SK-N-SH treated with all-trans-retinoic acid at 6 μM for 48 hours (cell line): ENCODE results near the gene GAREM1.
A peak's percentile ranks its signal among the peaks of the same experiment; 100 is the strongest.

Source experiments
- ATAC-seq: fragments of 200-7000 bp; cut with Tn5 transposase; 3 replicates; pipeline ENCODE4 v1.9.1; 2020; ENCODE audit warnings: mild to moderate bottlenecking, moderate library complexity
- ARNTL ChIP-seq: fragments of 450-650 bp; formaldehyde crosslinking; IDR thresholded peaks from 2 replicates; pipeline ENCODE4 v1.5.0; 2020; ENCODE audit warnings: low read depth, mild to moderate bottlenecking, moderate library complexity, borderline replicate concordance
- BACH2 ChIP-seq: fragments of 250-450 bp; sonication (Bioruptor Pico); IDR thresholded peaks from 2 replicates; pipeline ENCODE4 v1.9.0; 2021; ENCODE audit warnings: mild to moderate bottlenecking, borderline replicate concordance
- CREB5 ChIP-seq: fragments of 250-450 bp; sonication (Bioruptor Pico); IDR thresholded peaks from 2 replicates; pipeline ENCODE4 v1.5.1; 2020; ENCODE audit warnings: low read depth, mild to moderate bottlenecking, moderate library complexity
- CSDC2 ChIP-seq: fragments of 250-450 bp; sonication (Bioruptor Pico); IDR thresholded peaks from 2 replicates; pipeline ENCODE4 v1.5.0; 2020; ENCODE audit warnings: mild to moderate bottlenecking, moderate library complexity
- GLIS3 ChIP-seq: fragments of 250-450 bp; sonication (Bioruptor Pico); IDR thresholded peaks from 2 replicates; pipeline ENCODE4 v1.5.0; 2020; ENCODE audit warnings: mild to moderate bottlenecking, moderate library complexity
- ISL1 ChIP-seq: fragments of 250-450 bp; sonication (Bioruptor Pico); IDR thresholded peaks from 2 replicates; pipeline ENCODE4 v2.1.2; 2022; ENCODE audit warnings: mild to moderate bottlenecking, moderate library complexity
- OSR1 ChIP-seq: fragments of 250-450 bp; sonication (Bioruptor Pico); IDR thresholded peaks from 2 replicates; pipeline ENCODE4 v1.8.0; 2022; ENCODE audit warnings: moderate library complexity, mild to moderate bottlenecking, inconsistent platforms
- PATZ1 ChIP-seq: fragments of 250-450 bp; sonication (Bioruptor Pico); IDR thresholded peaks from 2 replicates; pipeline ENCODE4 v1.8.0; 2020; ENCODE audit warnings: mild to moderate bottlenecking, moderate library complexity, borderline replicate concordance
- POU6F1 ChIP-seq: fragments of 250-450 bp; sonication (Bioruptor Pico); IDR thresholded peaks from 2 replicates; pipeline ENCODE4 v1.8.0; 2021; ENCODE audit warnings: low read depth, mild to moderate bottlenecking, moderate library complexity, borderline replicate concordance
- PPARA ChIP-seq: fragments of 250-450 bp; sonication (Bioruptor Pico); IDR thresholded peaks from 2 replicates; pipeline ENCODE4 v1.5.0; 2020; ENCODE audit warnings: mild to moderate bottlenecking, borderline replicate concordance
- RARB ChIP-seq: fragments of 250-450 bp; sonication (Bioruptor Pico); IDR thresholded peaks from 2 replicates; pipeline ENCODE4 v1.8.0; 2021; ENCODE audit warnings: mild to moderate bottlenecking, moderate library complexity
- TCF4 ChIP-seq: fragments of 250-450 bp; sonication (Bioruptor Pico); IDR thresholded peaks from 2 replicates; pipeline ENCODE4 v1.8.0; 2021; ENCODE audit warnings: mild to moderate bottlenecking, moderate library complexity, borderline replicate concordance
- TOX ChIP-seq: fragments of 250-450 bp; sonication (Bioruptor Pico); IDR thresholded peaks from 2 replicates; pipeline ENCODE4 v1.8.0; 2021; ENCODE audit warnings: mild to moderate bottlenecking, moderate library complexity, borderline replicate concordance
- TSHZ2 ChIP-seq: fragments of 250-450 bp; sonication (Bioruptor Pico); IDR thresholded peaks from 2 replicates; pipeline ENCODE4 v1.5.0; 2020; ENCODE audit warnings: mild to moderate bottlenecking, moderate library complexity
- ZC3H10 ChIP-seq: fragments of 250-450 bp; sonication (Bioruptor Pico); IDR thresholded peaks from 2 replicates; pipeline ENCODE4 v1.5.1; 2021; ENCODE audit warnings: mild to moderate bottlenecking, moderate library complexity
- ZFP3 ChIP-seq: fragments of 250-450 bp; sonication (Bioruptor Pico); IDR thresholded peaks from 2 replicates; pipeline ENCODE4 v1.5.0; 2020; ENCODE audit warnings: mild to moderate bottlenecking, moderate library complexity
- ZFP30 ChIP-seq: fragments of 450-650 bp; formaldehyde crosslinking; IDR thresholded peaks from 2 replicates; pipeline ENCODE4 v1.5.0; 2022; ENCODE audit warnings: mild to moderate bottlenecking, moderate library complexity
- ZNF565 ChIP-seq: fragments of 450-650 bp; formaldehyde crosslinking; conservative IDR thresholded peaks from 2 replicates; pipeline ENCODE4 v1.5.0; 2020; ENCODE audit warnings: low read depth, mild to moderate bottlenecking, moderate library complexity
- ZNF70 ChIP-seq: fragments of 450-650 bp; formaldehyde crosslinking; IDR thresholded peaks from 2 replicates; pipeline ENCODE4 v1.5.0; 2020; ENCODE audit warnings: mild to moderate bottlenecking, moderate library complexity
- ZNF8 ChIP-seq: fragments of 450-650 bp; formaldehyde crosslinking; IDR thresholded peaks from 2 replicates; pipeline ENCODE4 v1.5.0; 2020; ENCODE audit warnings: mild to moderate bottlenecking, moderate library complexity

Gene GAREM1

GRCh38 chr18:32335228-32335627 is 135.5 kb downstream of the GAREM1 start:
- no peak for TF ChIP-seq OSR1 (CRISPR knock-in tag)
- TF ChIP-seq TSHZ2 (CRISPR knock-in tag) = no peak
- TF ChIP-seq BACH2 = no peak
- TF ChIP-seq ARNTL (CRISPR knock-in tag) = no peak
- no peak for TF ChIP-seq ZC3H10 (CRISPR knock-in tag)
- TF ChIP-seq ZNF8 (CRISPR knock-in tag) = no peak
- no peak for TF ChIP-seq ZFP30 (CRISPR knock-in tag)
- no peak for TF ChIP-seq TCF4
- no peak for TF ChIP-seq PATZ1 (CRISPR knock-in tag)
- TF ChIP-seq TOX (CRISPR knock-in tag) = no peak
- TF ChIP-seq GLIS3 = no peak
- no peak for TF ChIP-seq CSDC2 (CRISPR knock-in tag)
- no peak for TF ChIP-seq POU6F1
- TF ChIP-seq RARB (CRISPR knock-in tag) = no peak
- TF ChIP-seq ZNF70 (CRISPR knock-in tag) = no peak
- TF ChIP-seq CREB5 (CRISPR knock-in tag) = no peak
- no peak for TF ChIP-seq PPARA
- no peak for TF ChIP-seq ISL1 (CRISPR knock-in tag)
- no peak for TF ChIP-seq ZNF565
- no peak for TF ChIP-seq ZFP3 (CRISPR knock-in tag)
- ATAC-seq = no peak

GRCh38 chr18:32333781-32334180 is 136.9 kb downstream of the GAREM1 start:
- TF ChIP-seq ISL1 (CRISPR knock-in tag) (no peak), ZNF8 (CRISPR knock-in tag) (no peak), GLIS3 (no peak), OSR1 (CRISPR knock-in tag) (no peak), ZNF70 (CRISPR knock-in tag) (no peak), RARB (CRISPR knock-in tag) (no peak), ZFP30 (CRISPR knock-in tag) (no peak), ZNF565 (no peak), PPARA (no peak), ZC3H10 (CRISPR knock-in tag) (no peak), CREB5 (CRISPR knock-in tag) (no peak), ARNTL (CRISPR knock-in tag) (no peak), TSHZ2 (CRISPR knock-in tag) (no peak), PATZ1 (CRISPR knock-in tag) (no peak), BACH2 (no peak)
- ATAC-seq = peak; percentile 70
